HG03432 (cell line): Measurements from ENCODE around the gene OR5B2.
"Not testable (repeated sequence)": the region's sequence is repeated elsewhere in the genome, so short reads cannot be mapped to it uniquely, and the experiment has no call there.

ENCODE experiments used
- ATAC-seq: cut with Tn5 transposase; IDR thresholded peaks from one replicate; pipeline ENCODE4 v1.9.1; 2021; ENCODE audit warnings: mild to moderate bottlenecking, moderate library complexity; ENCODE audit not compliant: unreplicated experiment

The OR5B2 gene

GRCh38 chr11:58428021-58428420 is at the start of gene OR5B2:
TSS of gene OR5B2 (minus strand) at chr11:58428121. CDS start at chr11:58423261, 4,860 bp downstream.
- ATAC-seq = no peak

DNA sequence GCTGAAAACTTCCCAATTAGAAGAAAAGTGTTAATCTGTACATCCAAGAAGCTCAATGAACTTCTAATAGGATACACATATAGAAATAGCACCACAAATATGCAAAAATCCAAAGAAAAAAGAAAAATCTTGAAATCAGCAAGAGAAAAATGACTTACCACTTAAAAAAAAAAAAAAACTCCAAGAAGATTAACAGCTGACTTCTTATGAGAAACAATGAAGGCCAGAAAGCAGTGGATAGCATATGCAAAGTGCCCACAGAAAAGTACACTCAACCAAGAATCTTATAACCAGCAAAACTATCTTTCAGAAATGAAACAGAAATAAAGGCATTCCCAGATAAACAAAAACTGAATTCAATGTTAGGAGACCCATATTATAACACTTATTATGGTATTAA is 44.0 kb upstream of the OR5B2 start:
- no peak for ATAC-seq

DNA sequence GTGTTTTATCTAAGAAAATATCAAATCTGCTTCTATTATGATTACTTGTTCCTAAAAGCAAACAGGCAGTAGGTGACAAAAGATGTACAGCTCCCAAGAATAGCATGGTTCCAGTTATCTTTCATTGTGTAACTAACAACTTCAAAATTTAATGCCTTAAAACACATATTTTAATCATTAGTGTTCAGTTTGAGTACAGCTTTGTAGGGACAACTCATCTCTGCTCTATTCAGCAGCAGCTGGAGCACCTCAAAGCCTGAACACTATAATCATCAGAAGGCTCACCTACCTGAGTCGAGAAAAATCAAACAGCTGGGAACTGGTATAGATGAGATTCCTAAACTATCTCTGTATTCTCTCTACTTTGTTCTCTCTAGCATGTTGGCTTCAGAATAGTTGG is 38.4 kb upstream of the OR5B2 start:
- ATAC-seq = no peak

GRCh38 chr11:58465690-58466089 is 37.8 kb upstream of the OR5B2 start:
- no peak for ATAC-seq

DNA sequence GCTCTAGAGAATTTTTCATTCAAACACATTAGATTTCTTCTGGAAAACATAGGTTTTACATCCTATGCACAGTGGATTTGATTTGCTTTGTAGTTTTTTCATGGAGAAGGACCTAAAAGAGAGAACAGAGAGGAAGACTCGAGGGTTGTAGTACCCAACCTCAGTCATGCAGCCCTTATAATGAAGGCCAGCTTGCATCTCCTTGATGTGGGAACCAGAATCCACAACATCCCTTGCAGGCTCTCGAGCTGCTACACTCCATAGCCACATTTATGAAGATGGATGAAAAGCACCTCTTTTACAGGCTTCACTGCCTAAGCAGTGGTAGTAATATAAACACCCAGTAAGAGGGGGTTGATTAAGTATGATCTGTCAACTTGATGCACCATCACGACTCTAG is 23.7 kb upstream of the OR5B2 start:
- ATAC-seq = no peak

DNA sequence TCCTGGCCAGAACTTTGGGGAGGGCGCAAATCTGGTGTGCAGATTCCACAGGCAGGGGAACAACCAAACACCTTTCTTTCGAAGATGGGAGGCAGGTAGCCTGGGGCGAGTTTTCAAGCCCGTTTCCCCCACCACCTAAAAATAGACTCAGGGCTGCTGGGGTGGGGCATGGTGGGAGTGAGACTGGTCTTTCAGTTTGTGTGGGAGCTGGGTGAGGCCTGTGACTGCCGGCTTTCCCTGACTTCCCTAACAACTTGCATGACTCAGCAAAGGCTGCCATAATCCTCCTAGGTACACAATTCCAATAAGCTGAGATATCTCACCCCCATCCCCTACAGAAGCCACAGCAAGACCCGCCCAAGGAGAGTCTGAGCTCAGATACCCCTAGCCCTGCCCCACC is 18.4 kb upstream of the OR5B2 start:
- no peak for ATAC-seq

DNA sequence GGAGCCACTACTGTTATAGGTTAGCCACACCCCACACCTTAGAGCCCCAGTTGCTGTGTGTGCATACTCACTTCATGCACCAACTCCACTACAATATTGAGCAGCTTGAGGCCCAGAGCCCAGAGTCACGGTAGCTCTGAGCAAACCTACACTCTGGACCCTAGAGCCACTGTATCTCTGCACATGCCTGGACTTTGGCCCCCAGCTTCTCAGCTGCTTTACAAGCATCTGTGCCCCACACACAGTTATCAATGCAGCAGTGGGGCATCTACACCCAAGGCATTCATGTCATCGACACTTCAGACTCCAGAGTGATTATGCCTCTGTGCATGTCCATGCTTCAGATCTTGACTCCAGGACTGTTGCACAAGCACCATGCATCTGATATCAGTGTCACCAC is 16.4 kb upstream of the OR5B2 start:
- no peak for ATAC-seq

GRCh38 chr11:58442136-58442535 is 14.2 kb upstream of the OR5B2 start, which contains the start of gene OR5B12:
TSS of gene OR5B12 (minus strand) at chr11:58442236. CDS start at chr11:58440151, 2,085 bp downstream.
- no peak for ATAC-seq

DNA sequence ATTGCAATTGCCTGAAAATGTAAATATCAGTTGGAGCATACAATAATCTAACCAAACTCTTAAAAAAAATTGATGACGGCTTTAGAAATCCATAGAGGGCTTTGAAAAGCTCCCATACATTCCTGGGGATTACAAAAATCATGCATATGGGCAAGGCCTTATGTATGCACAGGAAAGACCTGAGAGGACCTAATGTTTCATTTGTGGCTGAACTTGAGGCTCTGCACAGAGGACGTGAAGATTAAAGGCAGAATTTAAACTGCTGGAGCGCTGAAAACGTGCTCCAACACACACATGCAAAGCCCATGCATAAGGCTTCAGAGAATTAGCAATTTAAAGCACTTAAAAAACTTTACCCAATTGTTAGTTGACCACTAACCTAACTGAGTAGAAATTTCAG is 10.6 kb upstream of the OR5B2 start:
- no peak for ATAC-seq

GRCh38 chr11:58434217-58434616 is 6.3 kb upstream of the OR5B2 start:
- no peak for ATAC-seq

DNA sequence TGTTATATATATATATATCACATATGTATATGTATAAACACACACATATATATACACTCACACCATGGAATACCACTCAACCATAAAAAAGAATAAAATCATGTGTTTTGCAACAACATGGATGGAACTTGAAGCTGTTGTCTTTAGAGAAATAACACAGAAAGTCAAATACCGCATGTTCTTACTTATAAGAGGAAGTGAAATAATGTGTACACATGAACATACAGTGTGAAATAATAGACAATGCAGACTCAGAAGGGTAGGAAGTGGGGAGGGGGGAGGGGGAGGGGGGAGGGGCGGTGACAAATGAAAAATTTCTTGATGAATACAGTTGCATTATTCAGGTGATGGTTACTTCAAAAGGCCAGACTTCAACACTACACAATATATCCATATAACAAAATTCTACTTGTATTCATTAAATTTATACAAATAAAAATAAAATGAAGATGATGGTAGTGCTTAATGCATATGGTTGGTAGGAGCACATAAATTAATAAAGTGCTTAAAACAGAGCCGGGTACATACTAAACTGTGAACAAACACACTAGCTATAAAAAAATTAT is 5.8 kb upstream of the OR5B2 start:
- peak; percentile 66 for ATAC-seq

- ATAC-seq = no peak
These were observed 1.4 kb upstream of the OR5B2 start for GRCh38 chr11:58429273-58429672.

GRCh38 chr11:58406774-58407173 is 21.1 kb downstream of the OR5B2 start, which contains the start of gene OR5B3:
TSS of gene OR5B3 (minus strand) at chr11:58406874. CDS start at chr11:58403409, 3,465 bp downstream.
- no peak for ATAC-seq

- not testable (repeated sequence) for ATAC-seq
These were observed 28.3 kb downstream of the OR5B2 start for GRCh38 chr11:58399622-58400021.

GRCh38 chr11:58395581-58395980 is 32.3 kb downstream of the OR5B2 start:
- ATAC-seq = no peak

GRCh38 chr11:58394195-58394594 is 33.7 kb downstream of the OR5B2 start:
- no peak for ATAC-seq

- no peak for ATAC-seq
These were observed 35.2 kb downstream of the OR5B2 start for GRCh38 chr11:58392746-58393145.

DNA sequence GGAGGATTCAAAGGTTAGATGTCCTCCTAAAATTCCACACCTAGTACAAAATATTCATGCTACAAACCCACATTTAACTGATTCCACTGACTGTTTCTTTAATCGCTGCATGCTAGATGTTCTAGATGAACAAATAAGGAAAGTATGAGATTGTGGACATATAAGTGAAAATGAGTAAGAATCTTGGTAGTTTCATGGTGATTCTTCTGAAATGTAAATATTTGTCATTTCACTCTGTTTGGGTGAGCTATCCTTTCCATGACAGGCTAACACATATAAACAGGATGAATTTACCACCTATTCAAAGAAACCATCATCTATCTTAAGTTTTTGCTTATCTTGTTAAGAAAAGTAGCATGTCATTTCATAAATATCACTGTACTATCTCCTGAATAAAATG is 36.0 kb downstream of the OR5B2 start:
- ATAC-seq = no peak

GRCh38 chr11:58390551-58391063 is 37.3 kb downstream of the OR5B2 start:
- no peak for ATAC-seq
